Measurements from ENCODE around the gene WDR41. TPM values are rescaled to one million over a fixed set of nuclear protein-coding genes. Genes with fewer than 3 reads are reported as not detected.

WDR41 gene
- total RNA-seq, 1 experiment from 2014 or later = 54.1 TPM

GRCh38 chr5:77431719-77432118 is 60.4 kb downstream of the WDR41 start:
- Histone ChIP-seq H3K4me2 (ENCODE audit: low read length) (no peak overlapping the region), H3K36me3 (ENCODE audit: control insufficient read depth in 1 of 2, insufficient read depth in 2 of 2, low read length in 2 of 2) (peaks cover 7 to 10% of the 10 kb centered on the region in 2 experiments; a peak in 3 of 4 replicates), H3K9ac (ENCODE audit: low read length) (no peak overlapping the region), H3K27ac (ENCODE audit: low read depth, low read length) (no peak overlapping the region), H3K4me3 (replicated peaks in 1 of 2; ENCODE audit: low read depth in 1 of 2, low read length in 2 of 2) (no peak overlapping the region), H2AFZ (ENCODE audit: low read depth, low read length, poor library complexity, severe bottlenecking) (no peak overlapping the region), H4K20me1 (ENCODE audit: insufficient read depth) (no peaks in the 10 kb centered on the region), H3K9me3 (ENCODE audit: control insufficient read depth in 1 of 2, insufficient read depth in 1 of 2, low read depth in 1 of 2, low read length in 2 of 2) (no peaks in the 10 kb centered on the region), H3K4me1 (ENCODE audit: control insufficient read depth in 1 of 2, insufficient read depth in 2 of 2, low read length in 2 of 2) (no peaks in the 10 kb centered on the region), H3K9me2 (ENCODE audit: insufficient read depth) (no peaks in the 10 kb centered on the region), H3K27me3 (ENCODE audit: insufficient read depth, low read length) (no peaks in the 10 kb centered on the region), H3K79me2 (ENCODE audit: insufficient read depth, low read length) (no peaks in the 10 kb centered on the region)
- CTCF ChIA-PET = no interaction called here
- no peak for TF ChIP-seq EGR1 (IDR thresholded peaks at IDR 0.05; ENCODE audit: low read depth)
- TF ChIP-seq CTCF (IDR thresholded peaks at IDR 0.05 in 2 of 3, conservative IDR thresholded peaks at IDR 0.05 in 1 of 3; ENCODE audit: borderline replicate concordance in 1 of 3, insufficient read depth in 1 of 3, low read depth in 2 of 3, low read length in 2 of 3) = no peak
- no peak for TF ChIP-seq ZFX (IDR thresholded peaks at IDR 0.05)
- TF ChIP-seq FOSL1 (IDR thresholded peaks at IDR 0.05; ENCODE audit: low read depth) = no peak
- TF ChIP-seq SIN3A (IDR thresholded peaks at IDR 0.05; ENCODE audit: low read depth) = no peak
- no peak for TF ChIP-seq JUND (IDR thresholded peaks at IDR 0.05)
- no peak for TF ChIP-seq TCF7L2 (IDR thresholded peaks at IDR 0.05; ENCODE audit: borderline replicate concordance, extremely low read depth, insufficient read depth, insufficient read length)
- no peak for TF ChIP-seq CBX3 (IDR thresholded peaks at IDR 0.05; ENCODE audit: low read depth)
- TF ChIP-seq POLR2AphosphoS5 (IDR thresholded peaks at IDR 0.05; ENCODE audit: low read depth, low read length) = no peak
- no peak for TF ChIP-seq SP1 (IDR thresholded peaks at IDR 0.05; ENCODE audit: low read depth)
- no peak for TF ChIP-seq SRF (IDR thresholded peaks at IDR 0.05; ENCODE audit: low read depth)
- TF ChIP-seq EZH2phosphoT487 (IDR thresholded peaks at IDR 0.05; ENCODE audit: borderline replicate concordance) = no peak
- no peak for TF ChIP-seq ZNF274 (IDR thresholded peaks at IDR 0.05; ENCODE audit: low read depth, low read length)
- no peak for TF ChIP-seq ELF1 (IDR thresholded peaks at IDR 0.05; ENCODE audit: borderline replicate concordance, low read depth)
- TF ChIP-seq ATF3 (IDR thresholded peaks at IDR 0.05) = no peak
- BruUV-seq (replicated peaks) = no TSS peak
- POLR2A ChIA-PET = no interaction called here
- intact Hi-C loops (cut with micrococcal nuclease) = loop anchor here (10.0 kb wide), 1 partner anchor 287 kb away; no protein-coding TSS in a partner anchor
- DNase-seq (ENCODE audit: low read depth, low spot score) (no peak), ATAC-seq (no peak)
- RAD21 ChIA-PET (ENCODE audit: low non-redundant PET in 1 of 2, low total read pairs in 2 of 2, uncharacterized antibody in 2 of 2, unreplicated experiment in 2 of 2) = no interaction called here

Measured in HCT116 (cell line).